NCI-H2171 treated with DMSO at 0.1 percent for 48 hours (cell line): ENCODE data around the gene ANKRD17.
"Not testable (repeated sequence)": the region's sequence is repeated elsewhere in the genome, so short reads cannot be mapped to it uniquely, and the experiment has no call there.

Experiments
- DNase-seq: peaks from one replicate; lab custom pipeline; 2025; lab: John Stamatoyannopoulos, UW

ANKRD17 gene

DNA sequence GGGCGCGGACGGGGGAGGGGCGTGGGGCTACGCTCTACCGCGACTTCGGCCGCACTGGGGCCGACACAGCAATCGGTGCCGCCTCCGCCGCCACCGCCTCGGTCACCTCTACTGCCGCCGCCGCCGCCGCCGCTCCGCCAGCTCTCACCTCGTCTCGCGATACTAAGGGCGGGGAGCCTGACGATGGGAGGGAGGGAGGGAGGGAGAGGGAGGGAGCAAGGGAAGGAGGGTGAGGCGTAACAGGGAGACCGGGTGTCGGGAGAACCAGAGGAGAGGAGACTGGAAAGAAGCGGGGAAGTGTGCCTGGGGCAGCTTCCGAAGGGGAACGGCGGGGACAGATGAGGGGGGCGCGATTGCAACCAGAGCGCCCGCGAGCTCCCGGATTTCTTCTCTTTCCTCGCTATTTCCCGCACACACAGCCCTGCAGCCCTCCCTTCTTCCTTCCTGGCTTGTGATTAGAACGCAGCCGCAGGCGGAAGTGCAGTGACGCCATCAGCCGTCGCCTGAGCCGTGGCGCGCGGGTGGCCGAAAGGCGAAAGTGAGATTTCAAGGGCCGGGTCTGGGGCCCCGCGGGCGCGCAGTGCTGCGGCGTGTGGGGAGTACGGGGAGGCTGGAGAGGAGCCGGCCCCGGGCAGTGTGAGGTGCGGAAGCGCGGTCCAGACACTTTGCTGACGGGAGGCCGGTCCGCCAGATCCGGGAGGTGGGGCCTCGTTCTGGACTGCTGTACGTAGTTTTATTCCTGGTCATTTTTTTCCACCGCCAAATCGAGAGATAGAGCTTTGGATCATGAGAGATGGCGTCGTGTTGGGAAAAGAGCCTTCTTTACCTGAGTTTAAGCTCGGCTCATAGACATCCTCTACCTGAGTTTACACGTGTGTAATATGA lies at the start of gene ANKRD17:
TSS of gene ANKRD17 (minus strand) at position 113 of the 885 bp plus-strand sequence. CDS start 130 bp downstream, outside the sequence.
- DNase-seq, result peak; percentile 80

GRCh38 chr4:73308286-73308685 lies 49.7 kb upstream of the ANKRD17 start:
- no peak for DNase-seq

DNA sequence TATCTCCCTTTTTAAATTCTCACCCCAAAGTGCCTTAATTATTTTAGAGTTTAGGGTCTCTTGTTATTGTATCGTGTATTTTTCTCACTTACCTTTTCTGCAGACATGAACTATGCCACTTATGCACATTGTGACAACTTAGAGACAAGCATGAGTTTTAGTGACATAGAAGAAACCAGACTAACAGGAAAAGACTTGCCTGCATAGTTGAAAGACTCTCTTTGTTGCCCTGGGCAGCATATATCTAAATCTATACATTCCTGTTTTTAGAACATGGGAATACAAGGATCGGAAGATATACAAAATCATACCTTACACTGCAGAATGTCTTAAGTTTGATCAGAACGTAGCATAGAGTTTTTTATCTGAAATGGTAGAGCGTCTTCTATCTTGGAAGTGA lies 45.1 kb upstream of the ANKRD17 start:
- no peak for DNase-seq

DNA sequence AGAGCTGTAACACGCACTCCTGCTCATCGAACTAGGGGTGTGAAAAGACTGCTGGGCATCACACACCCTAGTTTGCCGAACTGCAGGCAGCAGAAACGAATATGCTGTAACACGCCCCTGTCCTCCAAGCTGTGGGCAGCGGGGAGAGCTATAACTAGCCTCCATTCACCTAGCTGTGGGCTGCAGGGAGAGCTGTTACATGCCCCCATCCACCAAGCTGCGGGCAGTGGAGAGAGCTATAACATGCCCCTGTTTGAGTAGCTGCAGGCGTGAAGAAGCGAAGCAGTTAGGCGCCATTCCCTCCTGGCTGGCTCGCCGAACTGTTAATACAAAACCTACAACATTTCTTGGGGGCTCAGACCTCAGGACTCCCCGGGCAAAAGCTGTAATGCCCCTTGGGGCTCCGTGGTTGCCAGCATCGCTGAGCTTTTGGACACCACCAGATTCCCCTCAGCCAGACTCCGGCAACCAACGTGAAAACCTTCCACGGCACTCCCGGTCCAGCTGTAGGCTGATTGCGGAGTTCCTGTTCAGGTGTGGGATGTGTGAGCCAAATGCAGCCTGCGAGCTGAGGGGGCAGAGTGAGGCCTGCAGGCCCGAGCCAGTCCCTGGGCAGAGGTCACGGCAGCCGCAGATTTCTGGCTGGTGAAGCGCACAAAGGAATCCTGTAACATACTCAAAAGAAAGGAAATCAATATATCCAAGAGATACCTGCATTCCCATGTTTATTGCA lies 41.1 kb upstream of the ANKRD17 start:
- DNase-seq, result no peak

GRCh38 chr4:73292661-73293060 lies 34.1 kb upstream of the ANKRD17 start:
- not testable (repeated sequence) for DNase-seq

DNA sequence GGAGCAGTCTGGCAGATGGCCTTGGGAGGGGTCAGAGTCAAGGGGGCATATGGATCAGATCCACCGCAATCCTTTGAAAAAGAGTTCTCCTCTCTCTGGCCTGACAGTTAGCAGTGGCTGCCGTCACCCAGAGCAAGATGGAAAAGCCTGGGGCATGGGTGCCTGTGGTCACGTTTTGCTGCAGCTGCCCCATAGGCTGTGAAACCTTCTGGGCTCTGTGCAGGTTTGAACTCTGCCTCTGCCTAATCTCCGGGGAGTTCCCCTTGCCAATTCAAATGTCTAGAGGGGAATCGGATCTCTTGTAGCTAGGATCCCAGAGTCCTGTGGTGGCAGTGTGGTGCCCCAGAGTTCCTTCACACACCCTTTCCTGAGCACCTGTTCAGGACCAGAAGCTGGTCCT lies 23.4 kb upstream of the ANKRD17 start:
- peak; percentile 46 for DNase-seq

GRCh38 chr4:73281396-73281795 lies 22.8 kb upstream of the ANKRD17 start:
- no peak for DNase-seq

DNA sequence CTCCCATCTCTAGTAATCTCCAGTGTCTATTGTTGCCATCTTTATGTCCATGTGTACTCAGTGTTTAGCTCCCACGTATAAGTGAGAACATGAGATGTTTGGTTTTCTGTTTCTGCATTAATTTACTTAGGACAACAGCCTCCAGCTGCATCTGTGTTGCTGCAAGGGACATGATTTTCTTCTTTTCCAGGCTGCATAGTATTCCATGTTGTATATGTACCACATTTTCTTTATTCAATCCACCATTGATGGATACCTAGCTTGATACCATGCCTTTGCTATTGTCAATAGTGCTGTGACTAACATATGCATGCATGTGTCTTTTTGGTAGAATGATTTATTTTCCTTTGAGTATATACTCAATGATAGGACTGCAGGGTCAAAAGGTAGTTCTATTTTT lies 18.6 kb upstream of the ANKRD17 start:
- DNase-seq, result no peak

- no peak for DNase-seq
These were observed 16.7 kb upstream of the ANKRD17 start for GRCh38 chr4:73275318-73275654.

GRCh38 chr4:73272816-73273215 lies 14.2 kb upstream of the ANKRD17 start:
- DNase-seq, result no peak

GRCh38 chr4:73267050-73267449 lies 8.5 kb upstream of the ANKRD17 start:
- DNase-seq, result no peak

DNA sequence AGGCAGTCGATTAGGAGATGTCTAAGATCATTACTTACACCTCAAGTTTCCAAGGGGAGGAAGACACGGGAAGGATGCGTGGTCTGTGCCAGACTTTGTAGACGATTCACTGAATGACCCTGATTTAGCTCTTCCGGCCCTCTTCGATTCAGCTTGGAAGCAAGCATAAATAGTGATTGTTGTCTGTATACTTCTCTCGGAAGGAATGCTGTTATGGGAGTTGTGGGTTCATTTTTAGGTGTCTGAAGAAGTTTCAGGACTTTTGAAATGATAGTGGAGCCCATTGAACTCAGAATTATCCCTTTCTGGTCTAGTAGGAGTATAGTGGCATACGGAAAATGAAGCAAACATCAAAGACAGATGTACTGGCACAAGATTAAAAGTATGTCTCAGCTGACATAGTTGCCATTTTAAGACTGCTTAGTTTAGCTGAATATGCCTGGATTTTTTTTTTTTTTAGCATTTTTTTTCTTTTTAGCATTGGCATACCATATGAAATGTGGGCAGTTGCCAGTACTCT lies 1.0 kb upstream of the ANKRD17 start:
- DNase-seq, result peak; percentile 36

DNA sequence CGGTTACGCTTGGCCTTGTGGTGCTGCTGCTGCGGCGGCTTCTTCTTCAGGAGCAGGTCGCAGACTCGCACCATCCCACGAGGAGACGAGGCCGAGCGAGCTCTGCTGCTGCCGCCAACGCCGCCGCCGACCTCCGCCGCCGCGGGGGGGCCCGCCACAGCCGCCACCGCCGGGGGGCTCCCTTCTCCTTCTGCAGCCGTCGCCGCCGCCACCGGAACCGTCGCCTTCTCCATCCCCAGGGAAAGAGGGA lies 237 bp downstream of the ANKRD17 start:
- no peak for DNase-seq

DNA sequence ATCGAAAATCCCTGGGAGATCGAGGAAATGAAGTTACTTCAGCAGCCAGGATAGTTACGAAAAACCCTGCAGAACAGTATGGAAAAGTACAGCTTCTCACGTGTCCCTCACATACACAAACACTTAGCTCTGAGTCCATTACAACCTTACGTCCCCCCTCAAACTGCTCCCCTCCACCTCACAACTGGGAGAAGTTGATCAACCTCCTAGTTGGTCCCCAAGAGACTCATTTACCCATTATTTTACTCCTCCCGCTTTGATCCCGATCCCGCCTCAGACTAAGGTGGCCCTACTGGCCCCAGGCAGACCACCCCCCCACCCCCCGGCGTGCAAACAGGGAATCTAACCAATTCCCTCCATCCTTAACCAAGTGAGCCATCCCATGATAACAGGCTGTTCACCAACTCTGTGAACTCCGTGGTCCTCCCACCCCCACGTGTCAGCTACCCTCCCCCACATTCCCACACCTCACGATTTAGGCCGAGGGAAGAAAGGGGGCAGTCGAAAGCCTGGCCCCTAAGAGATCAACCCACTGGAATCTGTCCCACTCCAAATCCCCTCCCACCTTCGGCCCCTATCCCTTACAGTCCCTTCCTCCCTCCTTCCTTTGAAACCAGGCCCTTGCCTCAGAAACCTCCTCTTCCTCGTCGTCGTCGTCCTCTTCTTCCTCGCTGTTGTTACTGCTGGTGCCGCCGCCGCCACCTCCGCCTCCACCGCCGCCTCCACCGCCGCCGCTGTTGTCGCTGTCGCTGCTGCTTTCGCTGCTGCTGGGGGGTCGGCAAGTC lies 755 bp downstream of the ANKRD17 start:
- peak; percentile 9 for DNase-seq

DNA sequence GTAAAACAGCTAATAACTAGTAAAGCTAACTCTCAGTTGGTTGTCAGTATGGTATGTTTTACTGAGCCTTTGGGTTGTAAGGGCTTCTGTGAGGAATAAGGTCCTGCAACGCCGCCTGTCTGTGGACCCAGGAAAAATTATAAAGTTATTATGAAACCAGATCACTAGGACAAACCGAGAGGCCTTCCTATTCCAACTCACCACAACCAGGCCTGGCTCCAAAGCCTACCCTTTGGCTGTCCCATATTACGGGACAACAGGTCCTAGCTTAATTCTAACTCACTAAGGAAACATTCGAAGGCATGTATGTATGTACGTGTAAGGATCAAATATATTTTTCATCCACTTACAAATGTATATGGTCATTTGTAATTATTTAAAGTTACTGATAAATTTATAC lies 1.4 kb downstream of the ANKRD17 start:
- DNase-seq, result no peak

DNA sequence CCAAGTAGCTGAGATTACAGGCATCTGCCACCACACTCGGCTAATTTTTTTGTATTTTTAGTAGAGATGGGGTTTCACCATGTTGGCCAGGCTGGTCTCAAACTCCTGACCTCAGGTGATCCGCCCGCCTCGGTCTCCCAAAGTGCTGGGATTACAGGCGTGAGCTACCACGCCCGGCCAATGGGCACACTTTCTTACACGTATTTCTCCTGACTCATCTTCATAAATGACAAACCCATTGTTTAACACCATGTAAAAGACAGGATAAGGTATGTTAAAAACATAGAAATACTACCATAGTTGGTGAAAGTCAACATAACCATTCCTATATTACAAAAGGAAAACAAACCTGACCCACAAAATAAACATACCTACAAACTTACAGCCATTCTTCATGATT lies 2.8 kb downstream of the ANKRD17 start:
- DNase-seq, result not testable (repeated sequence)

GRCh38 chr4:73252001-73252400 lies 6.6 kb downstream of the ANKRD17 start:
- no peak for DNase-seq

DNA sequence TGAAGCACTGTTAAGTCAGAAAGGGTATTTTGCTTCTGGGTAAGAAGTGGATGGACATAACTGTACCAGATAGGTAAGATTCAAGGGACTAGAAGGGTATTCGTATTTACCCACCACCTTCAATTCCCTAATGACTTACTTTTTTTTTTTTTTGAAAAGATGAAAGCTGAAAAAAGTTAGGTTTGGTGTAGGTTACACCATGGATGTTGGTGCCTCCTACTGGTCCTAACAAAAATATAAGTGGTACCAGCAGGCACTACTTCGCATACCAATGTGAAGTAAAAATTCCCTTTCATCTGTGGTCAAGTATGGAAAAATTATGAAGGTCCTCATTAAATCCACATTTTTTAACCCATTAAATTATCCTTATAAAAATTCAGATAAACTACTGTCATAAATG lies 7.2 kb downstream of the ANKRD17 start:
- no peak for DNase-seq

DNA sequence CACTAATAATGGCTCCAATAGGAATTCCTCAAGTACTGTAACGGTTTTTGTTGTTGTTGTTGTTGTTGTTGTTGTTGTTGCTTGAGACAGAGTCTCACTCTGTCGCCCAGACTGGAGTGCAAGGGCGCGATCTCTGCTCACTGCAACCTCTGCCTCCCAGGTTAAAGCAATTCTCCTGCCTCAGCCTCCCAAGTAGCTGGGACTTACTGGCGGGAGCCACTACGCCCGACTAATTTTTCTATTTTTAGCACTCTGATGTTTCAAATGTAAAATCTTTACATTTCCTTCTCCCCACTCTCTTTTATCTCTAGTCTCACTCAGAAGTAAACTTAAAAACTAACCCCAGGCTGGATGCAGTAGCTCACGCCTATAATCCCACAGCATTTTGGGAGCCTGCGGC lies 8.0 kb downstream of the ANKRD17 start:
- DNase-seq, result no peak

GRCh38 chr4:73248821-73249220 lies 9.8 kb downstream of the ANKRD17 start:
- DNase-seq, result no peak

- no peak for DNase-seq
These were observed 10.2 kb downstream of the ANKRD17 start for GRCh38 chr4:73248416-73248815.

DNA sequence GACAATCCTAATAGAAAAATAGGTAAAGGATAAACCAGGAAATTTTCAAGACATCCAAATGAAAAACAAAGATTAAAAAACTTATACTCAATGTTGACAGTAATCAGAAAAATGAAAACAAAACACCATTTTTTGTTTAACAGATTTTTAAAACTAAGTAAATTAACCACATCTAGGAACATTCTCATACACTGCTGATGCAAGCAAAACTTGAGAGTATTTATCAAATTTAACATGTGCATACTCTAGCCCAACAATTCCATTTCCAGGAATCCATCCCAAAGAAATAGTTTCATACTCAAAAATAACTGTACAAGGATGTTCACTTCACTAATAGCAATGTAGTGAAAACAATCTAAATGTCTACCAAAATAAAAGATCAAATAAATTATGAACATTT lies 11.5 kb downstream of the ANKRD17 start:
- DNase-seq, result no peak

GRCh38 chr4:73245955-73246354 lies 12.6 kb downstream of the ANKRD17 start:
- no peak for DNase-seq
